ENCODE data around the gene FES.
"Not testable (repeated sequence)": the region's sequence is repeated elsewhere in the genome, so short reads cannot be mapped to it uniquely, and the experiment has no call there.

The FES gene

GRCh38 chr15:90907051-90907660 is 22.9 kb downstream of the FES start:
- in situ Hi-C loops (cut with HindIII; ENCODE audit: low sequenced_read_pairs) = no loop called here

- in situ Hi-C loops (cut with HindIII; ENCODE audit: low sequenced_read_pairs) = no loop called here
Observed at GRCh38 chr15:90907838-90908507, 23.7 kb downstream of the FES start.

GRCh38 chr15:90909449-90909848 is 25.1 kb downstream of the FES start:
- in situ Hi-C loops (cut with HindIII; ENCODE audit: low sequenced_read_pairs) = not testable (repeated sequence)

GRCh38 chr15:90909976-90910375 is 25.7 kb downstream of the FES start:
- in situ Hi-C loops (cut with HindIII; ENCODE audit: low sequenced_read_pairs) = no loop called here

- in situ Hi-C loops (cut with HindIII; ENCODE audit: low sequenced_read_pairs) = no loop called here
Observed at GRCh38 chr15:90910441-90911301, 26.4 kb downstream of the FES start.

- in situ Hi-C loops (cut with HindIII; ENCODE audit: low sequenced_read_pairs) = no loop called here
Observed at GRCh38 chr15:90911302-90911623, 27.0 kb downstream of the FES start.

- in situ Hi-C loops (cut with HindIII; ENCODE audit: low sequenced_read_pairs) = no loop called here
Observed at GRCh38 chr15:90911906-90912769, 27.8 kb downstream of the FES start.

- in situ Hi-C loops (cut with HindIII; ENCODE audit: low sequenced_read_pairs) = no loop called here
Observed at GRCh38 chr15:90912770-90913075, 28.4 kb downstream of the FES start.

- in situ Hi-C loops (cut with HindIII; ENCODE audit: low sequenced_read_pairs) = no loop called here
Observed at GRCh38 chr15:90913398-90913944, 29.2 kb downstream of the FES start.

- in situ Hi-C loops (cut with HindIII; ENCODE audit: low sequenced_read_pairs) = no loop called here
Observed at GRCh38 chr15:90914305-90915080, 30.2 kb downstream of the FES start.

GRCh38 chr15:90915216-90915807 is 31.0 kb downstream of the FES start:
- in situ Hi-C loops (cut with HindIII; ENCODE audit: low sequenced_read_pairs) = no loop called here

- in situ Hi-C loops (cut with HindIII; ENCODE audit: low sequenced_read_pairs) = no loop called here
Observed at GRCh38 chr15:90915808-90916440, 31.6 kb downstream of the FES start.

- in situ Hi-C loops (cut with HindIII; ENCODE audit: low sequenced_read_pairs) = no loop called here
Observed at GRCh38 chr15:90916461-90916860, 32.2 kb downstream of the FES start.

GRCh38 chr15:90917569-90917968 is 33.3 kb downstream of the FES start:
- in situ Hi-C loops (cut with HindIII; ENCODE audit: low sequenced_read_pairs) = no loop called here

GRCh38 chr15:90918034-90918788 is 33.9 kb downstream of the FES start:
- in situ Hi-C loops (cut with HindIII; ENCODE audit: low sequenced_read_pairs) = no loop called here

GRCh38 chr15:90918835-90919234 is 34.5 kb downstream of the FES start:
- in situ Hi-C loops (cut with HindIII; ENCODE audit: low sequenced_read_pairs) = no loop called here

GRCh38 chr15:90921887-90922286 is 37.6 kb downstream of the FES start:
- in situ Hi-C loops (cut with HindIII; ENCODE audit: low sequenced_read_pairs) = no loop called here

GRCh38 chr15:90922712-90923322 is 38.5 kb downstream of the FES start:
- in situ Hi-C loops (cut with HindIII; ENCODE audit: low sequenced_read_pairs) = not testable (repeated sequence)
